ENCODE measurements around the gene PPP6R3. TPM values are rescaled to one million over a fixed set of nuclear protein-coding genes. Genes with fewer than 3 reads are reported as not detected.

Gene PPP6R3
- total and polyA plus RNA-seq, 2 donors (not counting 3 experiments of a cell fraction or from before 2014, with no cell fraction given) = 31.7 to 98.8 TPM

- ChIA-PET CTCF (no interaction called here), POLR2A (no interaction called here)
- DNase-seq (ENCODE audit: low read depth, low spot score) = no peak
- Histone ChIP-seq H3K4me3 (replicated peaks in 1 of 3; ENCODE audit: insufficient read depth in 1 of 3, low read depth in 1 of 3, low read length in 3 of 3) (no peak overlapping the region), H3K79me2 (ENCODE audit: control insufficient read depth, insufficient read depth, low read length) (peaks cover 96% of the 10 kb centered on the region), H3K9ac (replicated peaks; ENCODE audit: extremely low read depth, insufficient read depth, low read length) (no peak overlapping the region), H3K9me3 (replicated peaks; ENCODE audit: control insufficient read depth, insufficient read depth, low read length) (no peaks in the 10 kb centered on the region), H3K27me3 (ENCODE audit: control insufficient read depth in 2 of 2, insufficient read depth in 2 of 2, low read length in 2 of 2) (no peaks in the 10 kb centered on the region), H3K4me2 (ENCODE audit: insufficient read depth, low read length) (no peak overlapping the region), H3K36me3 (ENCODE audit: control insufficient read depth in 2 of 2, extremely low read depth in 1 of 2, insufficient read depth in 2 of 2, low read length in 2 of 2) (no peaks in the 10 kb centered on the region), H3K27ac (ENCODE audit: insufficient read depth, low read depth, low read length) (no peak overlapping the region), H2AFZ (ENCODE audit: low read depth, low read length) (no peak overlapping the region), H4K20me1 (replicated peaks; ENCODE audit: control insufficient read depth, extremely low read depth, insufficient read depth, low read length) (peaks cover 30% of the 10 kb centered on the region), H3K9me1 (replicated peaks; ENCODE audit: control insufficient read depth, extremely low read depth, insufficient read depth, low read length) (peaks cover 3% of the 10 kb centered on the region), H3K4me1 (ENCODE audit: control insufficient read depth, extremely low read depth, insufficient read depth, low read length) (no peaks in the 10 kb centered on the region)
- FAIRE-seq = no peak
- no peak for TF ChIP-seq MYC (IDR thresholded peaks at IDR 0.05; ENCODE audit: low read depth, low read length)
- no peak for TF ChIP-seq JUN (IDR thresholded peaks at IDR 0.05; ENCODE audit: borderline replicate concordance, insufficient read depth, insufficient read length, low read depth)
- no peak for TF ChIP-seq EZH2 (IDR thresholded peaks at IDR 0.05; ENCODE audit: borderline replicate concordance, low read depth, low read length, severe bottlenecking)
- no peak for TF ChIP-seq POLR2AphosphoS5 (IDR thresholded peaks at IDR 0.05; ENCODE audit: insufficient read depth, low read depth, low read length)
- no peak for TF ChIP-seq POLR2A (IDR thresholded peaks at IDR 0.05; ENCODE audit: low read depth, low read length)
- TF ChIP-seq CTCF (IDR thresholded peaks at IDR 0.05; ENCODE audit: extremely low read depth in 1 of 2, insufficient read depth in 1 of 2, low read depth in 1 of 2, low read length in 2 of 2) = no peak
- TF ChIP-seq, protein P1, sequence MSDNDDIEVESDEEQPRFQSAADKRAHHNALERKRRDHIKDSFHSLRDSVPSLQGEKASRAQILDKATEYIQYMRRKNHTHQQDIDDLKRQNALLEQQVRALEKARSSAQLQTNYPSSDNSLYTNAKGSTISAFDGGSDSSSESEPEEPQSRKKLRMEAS (IDR thresholded peaks at IDR 0.05; ENCODE audit: insufficient read depth, insufficient read length) = no peak
- TF ChIP-seq GATA2 (IDR thresholded peaks at IDR 0.05; ENCODE audit: insufficient read depth, insufficient read length, low read depth, low read length) = no peak
- TF ChIP-seq FOS (IDR thresholded peaks at IDR 0.05; ENCODE audit: borderline replicate concordance, insufficient read depth, low read length) = no peak
- dilution Hi-C loops (cut with MboI; ENCODE audit: extremely low pct_ligation_motif_present, low sequenced_read_pairs) = no loop called here
- intact Hi-C loops (cut with micrococcal nuclease) = no loop called here
- BruUV-seq (replicated peaks) = no TSS peak
These were observed 20.4 kb downstream of the PPP6R3 start for GRCh38 chr11:68480852-68481510.

Measured in endothelial cell of umbilical vein (primary cell).